Vagina (tissue), 2 donors: ENCODE data around the gene ASS1.

Experiments
- POLR2AphosphoS5 ChIP-seq, 2 donors: sonication (generic); formaldehyde crosslinking; IDR thresholded peaks; one replicate each; pipeline ENCODE4 v1.9.0; 2017; ENCODE audit warnings: antibody characterized with exemption in 2 of 2, mild to moderate bottlenecking in 2 of 2, low read depth in 1 of 2; ENCODE audit not compliant: insufficient read depth in 1 of 2
- TF ChIP-seq, protein P1 (sequence below), 3 experiments: fragments of 450-650 bp in 2 of 3; fragments of 200-600 bp in 1 of 3; sonication (generic) in 1 of 3; IDR thresholded peaks; one replicate each; pipeline ENCODE4 v1.5.1; 2017 to 2019; ENCODE audit warnings: antibody characterized with exemption in 3 of 3, mild to moderate bottlenecking in 2 of 3, moderate library complexity in 2 of 3

DNA sequence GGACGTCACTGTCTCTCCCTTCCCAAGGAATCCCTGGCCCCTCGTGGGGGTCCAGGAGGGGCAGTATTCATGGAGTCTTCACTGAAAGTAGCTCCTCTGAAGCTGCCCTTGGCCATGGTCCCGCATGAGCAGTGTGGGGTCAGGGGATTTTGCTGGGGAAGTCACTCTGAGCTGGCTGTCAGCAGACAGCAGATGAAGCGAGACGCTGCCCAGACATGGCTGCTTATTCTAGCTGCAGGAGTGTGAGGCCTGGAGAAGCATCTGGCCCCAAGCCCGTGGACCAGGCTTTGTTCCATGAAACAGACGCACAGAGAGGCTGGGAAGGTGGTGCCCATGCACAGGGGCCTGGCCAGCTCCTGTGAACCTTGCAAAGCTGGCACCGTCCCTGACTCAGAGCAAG is 21.5 kb upstream of the ASS1 start:
- TF ChIP-seq, protein P1, sequence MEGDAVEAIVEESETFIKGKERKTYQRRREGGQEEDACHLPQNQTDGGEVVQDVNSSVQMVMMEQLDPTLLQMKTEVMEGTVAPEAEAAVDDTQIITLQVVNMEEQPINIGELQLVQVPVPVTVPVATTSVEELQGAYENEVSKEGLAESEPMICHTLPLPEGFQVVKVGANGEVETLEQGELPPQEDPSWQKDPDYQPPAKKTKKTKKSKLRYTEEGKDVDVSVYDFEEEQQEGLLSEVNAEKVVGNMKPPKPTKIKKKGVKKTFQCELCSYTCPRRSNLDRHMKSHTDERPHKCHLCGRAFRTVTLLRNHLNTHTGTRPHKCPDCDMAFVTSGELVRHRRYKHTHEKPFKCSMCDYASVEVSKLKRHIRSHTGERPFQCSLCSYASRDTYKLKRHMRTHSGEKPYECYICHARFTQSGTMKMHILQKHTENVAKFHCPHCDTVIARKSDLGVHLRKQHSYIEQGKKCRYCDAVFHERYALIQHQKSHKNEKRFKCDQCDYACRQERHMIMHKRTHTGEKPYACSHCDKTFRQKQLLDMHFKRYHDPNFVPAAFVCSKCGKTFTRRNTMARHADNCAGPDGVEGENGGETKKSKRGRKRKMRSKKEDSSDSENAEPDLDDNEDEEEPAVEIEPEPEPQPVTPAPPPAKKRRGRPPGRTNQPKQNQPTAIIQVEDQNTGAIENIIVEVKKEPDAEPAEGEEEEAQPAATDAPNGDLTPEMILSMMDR (IDR thresholded peaks at IDR 0.05), result no peak
- no peak for TF ChIP-seq POLR2AphosphoS5 (IDR thresholded peaks at IDR 0.05; ENCODE audit: insufficient read depth in 1 of 2, low read depth in 1 of 2)
